ENCODE measurements around the gene IFNGR2.
"Not testable (repeated sequence)": the region's sequence is repeated elsewhere in the genome, so short reads cannot be mapped to it uniquely, and the experiment has no call there.

IFNGR2 gene

DNA sequence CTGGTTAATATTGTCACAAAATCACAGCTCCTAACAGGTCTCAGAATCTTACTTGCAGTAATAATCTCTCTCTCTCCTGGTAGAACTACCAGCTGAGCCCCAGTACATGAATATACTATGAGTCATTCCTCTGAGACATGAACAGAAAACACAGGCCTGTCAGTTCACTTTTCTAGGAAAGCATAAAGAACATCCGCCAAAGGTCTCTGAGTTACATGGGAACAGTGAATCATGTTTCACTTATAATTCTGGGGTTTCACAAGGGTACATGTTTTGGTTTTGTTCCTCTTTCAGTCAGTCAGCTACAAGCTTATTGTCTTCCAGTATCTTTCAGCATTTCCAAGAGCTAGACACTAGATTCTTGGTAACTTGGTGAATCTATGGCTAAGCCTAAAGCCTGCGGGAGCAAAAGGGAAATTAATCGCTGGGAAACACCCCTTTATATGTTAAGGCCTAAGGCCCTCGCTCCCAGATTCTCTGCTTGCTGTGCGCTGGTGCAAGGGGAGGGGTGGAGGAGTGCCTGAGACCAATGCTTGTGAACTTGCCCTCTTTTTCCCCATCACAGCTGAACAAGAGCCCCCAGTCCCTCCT, 31.7 kb downstream of the IFNGR2 start:
- no peak overlapping the region for H3K4me3 ChIP-seq (ENCODE audit: low read depth, low read length)

DNA sequence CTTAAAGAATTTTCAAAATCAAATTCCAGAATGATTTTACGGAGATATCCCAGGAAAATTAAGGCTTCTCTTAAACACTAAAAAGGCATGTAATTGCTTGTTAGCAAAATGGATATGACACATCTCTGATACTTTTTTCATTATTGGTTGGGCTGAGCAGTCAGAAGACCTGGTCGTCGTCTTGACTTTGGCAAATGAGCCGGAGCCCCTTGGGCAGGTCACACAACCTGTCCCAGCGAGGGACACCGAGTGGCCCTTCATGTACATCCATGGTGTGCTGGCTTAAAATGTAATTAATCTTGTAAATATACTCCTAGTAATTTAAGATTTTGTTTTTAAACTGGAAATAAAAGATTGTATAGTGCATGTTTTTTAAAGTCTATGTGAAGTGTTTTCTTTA, 33.9 kb downstream of the IFNGR2 start:
- H3K4me3 ChIP-seq (ENCODE audit: low read depth, low read length), result no peak overlapping the region

DNA sequence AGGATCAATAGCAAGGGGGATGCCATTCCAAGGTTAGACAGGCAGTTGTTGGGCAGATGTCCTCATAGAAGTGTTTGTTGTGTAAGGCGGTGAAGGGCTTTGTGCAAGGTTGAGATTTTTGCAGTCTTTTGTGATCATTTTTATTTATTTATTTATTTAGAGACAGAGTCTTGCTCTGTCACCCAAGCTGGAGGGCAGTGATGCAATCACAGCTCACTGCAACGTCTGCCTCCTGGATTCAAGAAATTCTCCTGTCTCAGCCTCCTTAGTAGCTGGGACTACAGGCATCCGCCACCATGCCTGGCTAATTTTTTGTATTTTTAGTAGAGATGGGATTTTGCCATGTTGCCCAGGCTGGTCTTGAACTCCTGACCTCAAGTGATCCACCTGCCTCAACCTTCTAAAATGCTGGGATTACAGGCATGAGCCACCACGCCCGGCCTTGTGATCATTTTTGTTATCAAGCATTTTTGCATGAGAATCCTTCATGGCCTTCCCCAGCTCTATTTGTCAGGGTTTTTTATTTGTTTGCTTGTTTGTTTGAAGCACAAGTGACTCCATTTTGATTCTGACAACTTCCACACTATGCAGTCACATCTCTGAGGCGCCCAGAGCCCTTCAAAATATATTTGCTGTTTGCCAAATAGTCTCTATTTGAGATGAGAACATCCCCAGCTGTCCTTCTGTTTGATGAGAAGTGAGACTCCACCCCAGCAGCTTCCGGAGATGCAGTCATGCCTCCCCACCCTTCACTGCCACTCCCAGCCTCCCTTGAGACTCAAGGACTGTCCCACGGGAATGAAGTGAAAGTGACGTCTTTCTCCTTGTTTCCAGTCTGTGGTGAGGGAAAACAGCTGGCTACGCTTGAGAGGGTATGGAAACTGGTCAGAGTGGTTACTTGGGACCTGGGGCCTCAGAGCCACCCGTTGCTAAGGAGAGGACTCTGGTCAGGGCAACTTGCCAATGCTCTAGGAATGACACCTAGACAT, 38.6 kb downstream of the IFNGR2 start:
- H3K4me3 ChIP-seq (ENCODE audit: low read depth, low read length), result no peak overlapping the region

DNA sequence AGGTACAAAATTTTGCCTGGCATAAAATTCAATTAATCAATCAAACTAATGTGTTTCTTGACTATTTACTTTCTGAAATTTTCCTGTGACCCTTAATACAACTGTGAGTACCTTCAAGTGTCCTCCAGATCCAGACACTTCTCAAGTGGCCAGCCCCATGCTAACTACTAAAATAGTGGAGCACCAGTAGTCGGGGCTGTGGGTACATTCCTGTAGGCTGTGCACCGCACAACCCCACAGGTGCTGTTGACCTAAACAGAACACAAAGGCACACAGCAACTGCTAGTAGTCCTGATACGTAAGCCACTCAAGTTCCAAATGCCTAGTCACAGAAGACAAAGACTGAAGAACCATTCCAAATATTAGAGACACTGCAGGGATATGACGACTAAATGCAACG, 40.0 kb downstream of the IFNGR2 start:
- H3K4me3 ChIP-seq (ENCODE audit: low read depth, low read length), result no peak overlapping the region

DNA sequence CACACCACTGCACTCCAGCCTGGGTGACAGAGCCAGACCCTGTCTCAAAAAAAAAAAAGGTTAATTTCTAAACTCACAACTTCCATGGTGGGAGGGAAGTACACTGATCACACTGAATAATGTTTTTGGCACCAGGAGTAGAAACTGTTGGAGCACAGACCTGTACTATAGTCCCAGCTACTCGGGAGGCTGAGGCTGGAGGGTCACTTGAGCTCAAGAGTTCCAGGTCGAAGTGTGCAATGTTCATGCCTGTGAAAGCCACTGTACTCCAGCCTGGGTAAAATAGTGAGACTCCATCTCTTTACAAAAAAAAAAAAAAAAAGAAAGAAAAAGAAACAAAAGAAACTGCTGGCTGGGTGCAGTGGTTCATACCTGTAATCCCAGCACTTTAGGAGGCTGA, 41.3 kb downstream of the IFNGR2 start:
- no peak overlapping the region for H3K4me3 ChIP-seq (ENCODE audit: low read depth, low read length)

DNA sequence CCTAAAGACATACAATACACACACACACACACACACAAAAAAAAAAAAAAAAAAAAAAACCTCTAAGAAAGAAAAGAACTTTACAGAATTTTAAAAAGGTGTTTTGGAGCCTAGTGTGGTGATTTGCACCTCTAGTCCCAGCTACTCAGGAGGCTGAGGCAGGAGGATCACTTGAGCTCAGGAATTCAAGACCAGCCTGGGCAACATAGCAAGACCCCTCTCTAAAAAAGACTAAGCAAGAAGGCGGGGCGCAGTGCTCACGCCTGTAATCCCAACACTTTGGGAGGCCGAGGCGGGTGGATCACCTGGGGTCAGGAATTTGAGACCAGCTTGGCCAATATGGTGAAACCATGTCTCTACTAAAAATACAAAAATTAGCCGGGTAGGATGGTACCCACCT, 43.4 kb downstream of the IFNGR2 start:
- not testable (repeated sequence) for H3K4me3 ChIP-seq (ENCODE audit: low read depth, low read length)

DNA sequence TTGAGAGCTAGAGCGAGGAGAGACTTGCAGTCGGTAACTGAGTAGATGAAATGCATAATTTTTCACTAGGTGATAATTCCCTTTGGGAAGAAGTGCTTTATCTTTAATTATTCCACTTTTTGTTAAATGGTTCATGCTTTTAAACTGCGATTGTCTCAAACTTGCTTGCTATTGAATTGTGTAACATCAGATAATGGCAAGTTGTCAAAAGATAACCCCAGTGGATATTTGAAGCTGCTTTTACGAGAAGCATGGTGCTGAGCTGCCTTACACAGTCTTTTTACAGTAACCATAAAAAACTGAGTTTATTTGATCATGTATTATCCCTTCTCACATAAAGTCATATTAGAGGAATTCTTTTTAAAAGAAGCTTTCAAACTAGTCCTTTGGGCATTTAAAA, 46.4 kb downstream of the IFNGR2 start:
- no peak overlapping the region for H3K4me3 ChIP-seq (ENCODE audit: low read depth, low read length)

DNA sequence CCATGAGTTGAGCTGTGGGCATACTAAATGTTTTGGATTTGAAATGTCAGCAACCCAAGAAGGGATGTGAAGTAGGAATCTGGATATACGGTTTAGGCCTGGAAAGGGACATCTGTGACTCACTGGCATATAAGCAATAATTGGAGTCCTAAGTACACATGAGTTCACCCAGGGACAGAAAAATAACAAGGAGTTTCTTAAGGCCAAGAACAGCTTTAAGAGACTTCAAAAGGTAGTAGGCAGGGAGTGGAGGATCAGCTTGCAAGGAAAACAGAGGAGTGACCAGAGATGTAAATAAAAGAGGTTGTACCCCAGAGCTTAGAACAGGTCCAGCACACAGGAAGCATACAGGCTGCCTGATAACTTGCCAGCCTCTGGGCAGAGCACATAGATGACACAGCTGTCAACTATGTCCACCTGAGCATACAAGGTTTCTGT, 48.4 kb downstream of the IFNGR2 start:
- H3K4me3 ChIP-seq (ENCODE audit: low read depth, low read length), result no peak overlapping the region

DNA sequence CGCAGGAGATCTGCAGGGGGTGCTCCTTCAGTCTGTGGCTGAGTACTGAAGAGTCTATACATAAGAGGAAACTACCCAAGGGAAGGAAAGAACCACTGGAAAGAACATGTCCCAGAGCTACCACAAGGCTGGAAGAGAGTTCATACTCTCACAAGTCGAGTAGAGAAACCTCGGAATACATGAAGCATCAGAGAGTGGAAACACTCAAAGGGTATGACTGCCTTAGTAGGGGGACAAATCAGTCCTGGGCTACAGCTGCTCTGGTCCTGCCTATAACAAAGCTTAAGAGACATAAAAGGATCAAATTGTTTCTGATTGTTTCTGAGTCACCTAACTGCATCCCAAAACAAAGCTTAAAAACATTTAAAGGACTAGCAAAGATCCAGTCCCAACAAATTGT, 49.1 kb downstream of the IFNGR2 start:
- H3K4me3 ChIP-seq (ENCODE audit: low read depth, low read length), result no peak overlapping the region

DNA sequence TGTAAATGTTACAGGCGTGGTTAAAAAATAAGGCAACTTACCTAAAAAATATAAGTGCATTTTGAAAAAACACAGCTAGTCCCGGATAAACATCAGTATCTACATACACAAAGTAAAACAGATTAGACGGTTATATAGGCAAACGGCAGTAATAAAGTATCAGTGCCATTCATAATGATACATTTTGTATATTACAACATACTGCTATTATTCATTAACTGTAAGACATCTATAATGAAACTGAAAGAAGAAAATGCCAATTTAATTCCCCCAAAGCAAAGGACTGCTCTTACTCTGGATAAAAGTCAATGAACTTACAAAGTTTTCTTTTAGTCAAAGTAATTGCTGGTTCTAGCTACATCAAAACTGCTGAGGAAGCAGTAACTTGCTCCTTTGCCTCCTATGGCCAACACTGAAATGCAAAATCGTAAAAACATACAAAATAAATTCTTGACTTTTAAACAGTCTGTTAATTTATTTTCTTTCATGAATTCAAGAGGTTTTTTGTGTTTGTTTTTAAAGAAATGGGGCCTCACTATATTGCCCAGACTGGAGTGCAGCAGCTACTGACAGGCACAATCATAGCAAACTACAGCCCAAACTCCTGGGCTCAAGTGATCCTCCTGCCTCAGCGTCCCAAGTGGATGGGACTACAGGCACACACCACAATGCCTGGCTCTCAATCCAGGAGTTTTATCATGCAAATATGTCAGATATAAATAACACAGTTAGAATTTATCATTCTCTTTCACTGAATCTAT, 52.7 kb downstream of the IFNGR2 start:
- H3K4me3 ChIP-seq (ENCODE audit: low read depth, low read length), result no peak overlapping the region

DNA sequence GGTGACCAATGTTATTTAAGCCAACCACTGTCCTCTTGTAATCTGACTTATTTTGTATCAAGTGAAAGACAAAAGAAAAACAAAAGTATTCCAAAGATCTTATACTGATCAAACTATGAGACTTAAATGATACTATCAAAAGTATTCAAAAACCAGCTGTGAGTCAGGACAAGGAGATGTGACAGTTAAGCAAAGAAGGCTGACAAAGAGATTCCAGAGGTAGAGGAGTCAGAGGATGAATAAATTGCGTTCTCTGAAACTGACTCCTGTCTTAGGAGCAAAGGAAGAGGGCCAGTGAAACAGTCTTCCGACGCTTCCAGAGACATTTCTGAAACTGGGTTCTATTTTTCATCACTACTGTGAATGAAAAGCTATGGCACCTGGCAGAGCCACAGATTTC, 55.6 kb downstream of the IFNGR2 start:
- no peak overlapping the region for H3K4me3 ChIP-seq (ENCODE audit: low read depth, low read length)

DNA sequence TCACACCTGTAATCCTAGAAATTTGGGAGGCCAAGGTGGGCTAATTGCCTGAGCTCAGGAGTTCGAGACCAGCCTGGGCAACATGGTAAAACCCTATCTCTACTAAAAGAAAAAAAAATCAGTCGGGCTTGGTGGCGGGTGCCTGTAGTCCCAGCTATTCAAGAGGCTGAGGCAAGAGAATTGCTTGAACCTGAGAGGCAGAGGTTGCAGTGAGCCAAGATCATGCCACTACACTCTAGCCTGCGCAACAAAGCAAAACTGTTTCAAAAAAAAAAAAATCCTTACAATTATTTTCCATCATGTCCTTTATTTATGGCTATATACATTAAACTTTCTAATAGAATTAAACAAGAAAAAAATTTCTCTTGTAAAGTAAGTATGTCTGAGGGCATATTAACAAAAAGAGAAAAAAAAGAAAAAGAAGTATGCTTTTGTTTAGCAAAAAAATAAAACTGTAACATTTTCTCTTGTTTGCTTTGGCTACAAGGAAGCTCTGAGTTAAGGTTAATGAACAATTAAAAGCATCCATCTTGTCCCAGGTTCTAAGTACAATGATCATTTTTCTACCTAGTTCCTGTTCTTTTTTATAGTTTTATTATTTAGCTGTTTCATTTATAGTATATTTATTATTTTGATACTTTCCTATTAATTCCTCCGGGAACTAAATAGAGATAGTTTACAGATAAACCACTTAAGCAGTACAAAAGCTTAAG, 58.5 kb downstream of the IFNGR2 start:
- H3K4me3 ChIP-seq (ENCODE audit: low read depth, low read length), result no peak overlapping the region

DNA sequence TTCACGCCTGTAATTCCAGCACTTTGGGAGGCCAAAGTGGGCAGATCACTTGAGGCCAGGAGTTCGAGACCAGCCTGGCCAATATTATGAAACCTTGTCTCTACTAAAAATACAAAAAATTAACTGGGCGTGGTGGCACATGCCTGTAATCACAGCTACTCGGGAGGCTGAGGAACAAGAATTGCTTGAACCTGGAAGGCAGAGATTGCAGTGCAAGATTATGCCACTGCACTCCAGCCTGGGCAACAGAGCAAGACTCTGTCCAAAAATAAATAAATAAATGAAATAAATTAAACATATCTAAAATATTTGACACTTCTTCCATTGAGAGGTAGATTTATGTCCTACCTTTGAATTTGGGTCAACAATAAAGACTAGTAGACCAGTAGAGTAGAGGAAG, 66.0 kb downstream of the IFNGR2 start:
- H3K4me3 ChIP-seq (ENCODE audit: low read depth, low read length), result not testable (repeated sequence)

DNA sequence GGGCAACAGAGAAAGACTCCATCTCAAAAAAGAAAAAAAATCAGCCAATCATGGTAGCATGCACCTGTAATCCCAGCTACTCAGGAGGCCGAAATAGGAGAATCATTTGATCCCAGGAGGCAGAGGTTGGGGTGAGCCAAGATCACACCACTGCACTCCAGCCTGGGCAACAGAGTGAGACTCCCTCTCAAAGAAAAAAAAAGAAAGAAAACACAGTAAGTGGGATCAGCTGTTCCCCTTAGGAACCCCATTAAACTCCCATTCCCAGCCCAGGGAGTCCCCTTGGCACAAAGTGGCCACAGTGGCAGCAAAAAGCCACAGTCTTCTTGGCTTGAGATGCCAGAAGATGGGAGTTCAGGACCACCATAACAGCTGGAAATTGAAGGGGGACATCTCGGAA, 67.5 kb downstream of the IFNGR2 start:
- H3K4me3 ChIP-seq (ENCODE audit: low read depth, low read length), result no peak overlapping the region

DNA sequence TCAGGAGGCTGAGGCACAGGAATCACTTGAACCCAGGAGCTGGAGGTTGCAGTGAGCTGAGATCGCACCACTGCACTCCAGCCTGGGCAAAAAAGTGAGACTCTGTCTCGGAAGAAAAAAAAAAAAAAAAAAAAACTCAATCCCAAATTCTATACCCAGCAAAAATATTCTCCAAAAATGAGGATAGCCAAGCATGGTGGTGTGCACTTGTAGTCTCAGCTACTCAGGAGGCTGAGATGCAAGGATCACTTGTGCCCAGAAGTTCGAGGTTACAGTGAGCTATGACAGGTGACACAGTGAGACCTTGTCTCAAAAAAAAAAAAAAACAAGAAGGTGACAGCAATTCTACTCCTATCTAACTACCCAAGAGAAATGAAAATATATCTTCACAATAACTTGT, 70.1 kb downstream of the IFNGR2 start:
- no peak overlapping the region for H3K4me3 ChIP-seq (ENCODE audit: low read depth, low read length)

DNA sequence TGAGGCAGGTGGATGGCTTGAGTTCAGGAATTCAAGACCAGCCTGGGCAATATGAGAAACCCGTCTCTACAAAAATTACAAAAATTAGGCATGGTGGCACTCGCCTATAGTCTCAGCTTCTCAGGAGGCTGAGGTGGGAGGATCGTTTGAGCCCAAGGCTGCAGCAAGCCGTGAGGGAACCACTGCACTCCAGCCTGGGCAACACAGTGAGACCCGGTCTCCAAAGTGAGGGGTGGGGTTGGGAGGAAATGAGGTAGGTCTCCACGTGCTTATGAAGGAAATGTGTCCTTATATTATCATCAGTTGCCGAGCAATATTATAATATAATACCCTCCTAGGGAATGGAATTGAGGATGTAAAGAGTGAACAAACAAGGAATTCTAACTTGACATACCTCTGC, 73.9 kb downstream of the IFNGR2 start:
- no peak overlapping the region for H3K4me3 ChIP-seq (ENCODE audit: low read depth, low read length)

DNA sequence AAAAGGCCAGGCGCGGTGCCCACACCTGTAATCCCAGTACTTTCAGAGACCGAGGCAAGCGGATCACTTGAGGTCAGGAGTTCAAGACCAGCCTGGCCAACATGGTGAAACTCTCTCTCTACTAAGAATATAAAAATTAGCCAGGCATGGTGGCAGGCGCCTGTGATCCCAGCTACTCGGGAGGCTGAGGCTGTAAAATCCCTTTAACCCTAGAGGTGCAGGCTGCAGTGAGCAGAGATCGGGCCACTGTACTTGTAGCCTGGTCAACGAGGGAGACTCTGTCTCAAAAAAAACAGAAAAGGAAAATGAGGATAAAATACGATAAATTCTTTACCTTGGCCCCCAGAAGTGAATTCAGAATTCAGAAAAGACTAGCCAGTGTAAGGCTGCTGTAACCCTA, 75.0 kb downstream of the IFNGR2 start:
- peak overlapping the region; percentile 83 for H3K4me3 ChIP-seq (ENCODE audit: low read depth, low read length)

DNA sequence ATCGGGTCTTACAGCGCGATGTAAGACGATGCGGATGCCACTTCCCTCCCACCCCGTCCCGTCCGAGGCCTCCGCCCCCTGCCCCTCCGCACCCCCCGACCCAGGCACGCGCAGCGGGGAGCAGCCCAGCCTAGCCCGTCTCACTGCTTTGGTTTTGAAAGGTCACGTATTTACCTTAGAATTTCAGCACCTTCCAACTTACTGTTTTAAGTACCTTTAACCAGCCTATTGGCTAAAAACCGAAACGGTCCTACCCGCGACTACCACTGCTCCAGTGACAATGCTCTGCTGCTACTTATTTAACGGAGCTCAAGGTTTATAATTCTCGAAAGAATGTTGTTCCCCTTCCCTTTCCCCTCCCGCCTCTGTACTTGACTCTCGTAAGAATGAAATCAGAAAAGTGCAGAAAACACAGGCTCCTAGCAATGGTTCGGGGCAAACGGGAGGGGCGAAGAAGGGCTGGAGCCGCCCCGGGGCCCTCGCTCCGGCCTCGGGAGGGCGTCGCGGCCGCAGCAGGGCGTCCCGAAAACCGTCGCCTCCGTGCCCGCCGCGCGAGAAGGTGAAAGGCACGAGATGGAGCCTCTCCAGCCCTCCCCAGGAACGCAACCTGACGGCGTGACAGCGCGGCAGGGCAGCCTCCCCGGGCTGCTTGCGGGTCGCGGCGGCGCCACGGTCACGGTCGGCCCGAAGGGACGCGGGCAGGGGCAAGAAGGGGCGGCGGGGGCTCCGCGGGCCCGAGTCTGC, 75.9 kb downstream of the IFNGR2 start:
- peak overlapping the region; percentile 83 for H3K4me3 ChIP-seq (ENCODE audit: low read depth, low read length)

DNA sequence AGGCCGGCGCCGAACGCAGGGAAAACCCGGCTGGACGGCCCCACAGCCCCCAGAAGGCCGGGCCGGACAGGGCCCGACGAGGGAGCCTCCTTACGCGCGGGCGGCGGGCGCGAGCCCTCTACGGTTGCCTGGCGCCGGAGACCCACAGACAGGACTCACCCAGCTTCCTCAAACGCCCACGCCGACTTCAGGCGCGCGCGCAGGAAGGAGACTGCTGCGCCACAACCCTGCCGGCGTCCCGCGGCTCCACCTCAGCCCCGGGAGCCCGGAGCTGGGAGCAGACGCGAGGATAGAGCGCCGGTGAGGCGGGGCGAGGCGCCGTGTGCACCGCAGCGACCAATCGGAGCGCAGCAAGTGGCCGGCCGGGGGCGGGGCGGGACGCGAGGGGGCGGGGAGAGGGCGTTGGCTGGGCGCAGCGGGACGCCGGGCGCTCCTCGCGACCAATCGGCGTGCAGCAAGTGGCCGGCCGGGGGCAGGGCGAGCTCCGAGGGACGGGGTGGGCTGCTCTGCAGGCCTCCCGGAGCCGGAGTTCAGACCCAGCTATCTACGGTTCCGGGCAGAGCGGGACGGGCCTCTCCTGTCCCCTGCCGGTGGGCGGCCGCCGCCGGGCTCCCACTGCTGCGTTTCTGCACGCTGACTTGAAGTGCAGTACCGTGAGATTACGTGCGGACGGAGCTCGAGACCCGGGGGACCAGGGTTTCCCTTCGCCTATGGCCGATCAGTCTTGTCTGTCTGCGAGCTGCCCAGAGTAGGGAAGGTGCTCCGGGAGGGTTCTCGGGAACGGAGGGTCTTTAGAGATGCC, 76.7 kb downstream of the IFNGR2 start, which contains the start of gene TMEM50B:
Gene TMEM50B, minus strand, starts transcription at position 296 of the 802 bp plus-strand sequence. CDS start 11,089 bp downstream, outside the sequence.
- peak within 1 kb of the TSS; percentile 83 for H3K4me3 ChIP-seq (ENCODE audit: low read depth, low read length)
